MG63 (cell line): ENCODE results near the gene GPS2. TPM values are rescaled to one million over a fixed set of nuclear protein-coding genes. Genes with fewer than 3 reads are reported as not detected.

Source experiments
- DNase-seq: peaks from one replicate; pipeline ENCODE4 v3.0.0-alpha.2; 2020
- H3K27me3 ChIP-seq: fragments of 250-450 bp; sonication (Bioruptor Pico); 2 replicates; pipeline ENCODE4 v1.5.1; 2020; ENCODE audit warnings: mild to moderate bottlenecking, moderate library complexity
- H3K36me3 ChIP-seq: fragments of 250-450 bp; sonication (Bioruptor Pico); 2 replicates; pipeline ENCODE4 v1.5.1; 2020; ENCODE audit warnings: mild to moderate bottlenecking, moderate library complexity
- H3K4me3 ChIP-seq: fragments of 250-450 bp; sonication (Bioruptor Pico); 2 replicates; pipeline ENCODE4 v1.5.1; 2020; ENCODE audit warnings: mild to moderate bottlenecking, moderate library complexity
- H3K9me3 ChIP-seq: fragments of 250-450 bp; sonication (Bioruptor Pico); 2 replicates; pipeline ENCODE4 v1.5.1; 2020; ENCODE audit warnings: mild to moderate bottlenecking, moderate library complexity
- total RNA-seq: library from RNA; depleted of rRNA; stranded (reverse); fragments of >200 nt; shearing (Covaris generic); gene quantifications from 2 replicates; pipeline ENCODE4 v1.2.3, GENCODE V29; 2014; ENCODE audit warnings: low replicate concordance

The GPS2 gene
- total RNA-seq, 1 experiment from 2014 or later = 37.3 TPM

- Histone ChIP-seq H3K27me3 (no peaks in the 10 kb centered on the region), H3K36me3 (peaks cover 50% of the 10 kb centered on the region), H3K9me3 (no peaks in the 10 kb centered on the region), H3K4me3 (peak overlapping the region; percentile 88)
- no peak for DNase-seq
These were observed 5.5 kb downstream of the GPS2 start for GRCh38 chr17:7309628-7310027.

- H3K4me3 ChIP-seq = peak overlapping the region; percentile 88
- H3K36me3 ChIP-seq = peaks cover 50% of the 10 kb centered on the region
- peak; percentile 75 for DNase-seq
- H3K27me3 ChIP-seq = no peaks in the 10 kb centered on the region
- no peaks in the 10 kb centered on the region for H3K9me3 ChIP-seq
These were observed 6.3 kb downstream of the GPS2 start for GRCh38 chr17:7308625-7309433.

GRCh38 chr17:7307686-7308624, 7.2 kb downstream of the GPS2 start:
- H3K9me3 ChIP-seq = no peaks in the 10 kb centered on the region
- H3K27me3 ChIP-seq = no peaks in the 10 kb centered on the region
- peak; percentile 34 for DNase-seq
- H3K4me3 ChIP-seq = peak overlapping the region; percentile 88
- H3K36me3 ChIP-seq = peaks cover 46% of the 10 kb centered on the region

- H3K36me3 ChIP-seq = peaks cover 37% of the 10 kb centered on the region
- H3K4me3 ChIP-seq = peak within 1 kb of the TSS; percentile 88
- no peaks in the 10 kb centered on the region for H3K27me3 ChIP-seq
- no peaks in the 10 kb centered on the region for H3K9me3 ChIP-seq
- peak; percentile 96 for DNase-seq
These were observed 8.1 kb downstream of the GPS2 start, which contains the start of gene EIF5A for GRCh38 chr17:7306911-7307685. EIF5A (plus strand) TSS chr17:7307628; CDS start chr17:7309636, 2,008 bp downstream.

GRCh38 chr17:7304179-7304578, 11.0 kb downstream of the GPS2 start:
- no peaks in the 10 kb centered on the region for H3K27me3 ChIP-seq
- no peaks in the 10 kb centered on the region for H3K9me3 ChIP-seq
- H3K4me3 ChIP-seq = no peak overlapping the region
- H3K36me3 ChIP-seq = peaks cover 11% of the 10 kb centered on the region
- DNase-seq = no peak

- Histone ChIP-seq H3K4me3 (no peak overlapping the region), H3K9me3 (no peaks in the 10 kb centered on the region), H3K36me3 (no peaks in the 10 kb centered on the region), H3K27me3 (no peaks in the 10 kb centered on the region)
- DNase-seq = peak; percentile 78
These were observed 18.8 kb downstream of the GPS2 start for GRCh38 chr17:7296189-7296861.

- Histone ChIP-seq H3K27me3 (no peaks in the 10 kb centered on the region), H3K4me3 (no peak overlapping the region), H3K9me3 (no peaks in the 10 kb centered on the region), H3K36me3 (no peaks in the 10 kb centered on the region)
- DNase-seq = no peak
These were observed 19.7 kb downstream of the GPS2 start for GRCh38 chr17:7295230-7296180.

GRCh38 chr17:7294614-7295153, 20.5 kb downstream of the GPS2 start, which contains the start of gene YBX2:
YBX2 (minus strand) TSS chr17:7294639; CDS start chr17:7294500, 139 bp downstream.
- Histone ChIP-seq H3K36me3 (no peaks in the 10 kb centered on the region), H3K4me3 (peak within 1 kb of the TSS; percentile 31; the same call in 1 of the 2 replicates), H3K9me3 (no peaks in the 10 kb centered on the region), H3K27me3 (no peaks in the 10 kb centered on the region)
- peak; percentile 80 for DNase-seq

GRCh38 chr17:7293816-7294613, 21.1 kb downstream of the GPS2 start:
- peak; percentile 16 for DNase-seq

GRCh38 chr17:7293159-7293558, 22.0 kb downstream of the GPS2 start:
- Histone ChIP-seq H3K27me3 (no peaks in the 10 kb centered on the region), H3K9me3 (no peaks in the 10 kb centered on the region), H3K36me3 (no peaks in the 10 kb centered on the region), H3K4me3 (no peak overlapping the region)
- DNase-seq = peak; percentile 19

More at GRCh38 chr17:7293816-7294613, 21.1 kb downstream of the GPS2 start:
- Histone ChIP-seq H3K4me3 (peak overlapping the region; percentile 31; the same call in 1 of the 2 replicates), H3K9me3 (no peaks in the 10 kb centered on the region), H3K36me3 (no peaks in the 10 kb centered on the region), H3K27me3 (no peaks in the 10 kb centered on the region)

- peak; percentile 8 for DNase-seq
These were observed 22.4 kb downstream of the GPS2 start for GRCh38 chr17:7292729-7293128.

GRCh38 chr17:7292194-7292593, 23.0 kb downstream of the GPS2 start:
- H3K27me3 ChIP-seq = no peaks in the 10 kb centered on the region
- no peaks in the 10 kb centered on the region for H3K9me3 ChIP-seq
- no peak overlapping the region for H3K4me3 ChIP-seq
- no peak for DNase-seq
- no peaks in the 10 kb centered on the region for H3K36me3 ChIP-seq

More at GRCh38 chr17:7292729-7293128, 22.4 kb downstream of the GPS2 start:
- H3K9me3 ChIP-seq = no peaks in the 10 kb centered on the region
- no peak overlapping the region for H3K4me3 ChIP-seq
- no peaks in the 10 kb centered on the region for H3K36me3 ChIP-seq
- no peaks in the 10 kb centered on the region for H3K27me3 ChIP-seq

GRCh38 chr17:7290685-7291084, 24.5 kb downstream of the GPS2 start:
- no peaks in the 10 kb centered on the region for H3K36me3 ChIP-seq
- H3K4me3 ChIP-seq = no peak overlapping the region
- H3K9me3 ChIP-seq = no peaks in the 10 kb centered on the region
- DNase-seq = no peak
- H3K27me3 ChIP-seq = no peaks in the 10 kb centered on the region

GRCh38 chr17:7290166-7290565, 25.0 kb downstream of the GPS2 start:
- Histone ChIP-seq H3K27me3 (no peaks in the 10 kb centered on the region), H3K4me3 (no peak overlapping the region), H3K9me3 (no peaks in the 10 kb centered on the region), H3K36me3 (no peaks in the 10 kb centered on the region)
- DNase-seq = no peak
